Measurements from ENCODE around the gene MGAT4D.

GRCh38 chr4:140400111-140400510, 98.0 kb downstream of the MGAT4D start:
- TF ChIP-seq, protein P1, sequence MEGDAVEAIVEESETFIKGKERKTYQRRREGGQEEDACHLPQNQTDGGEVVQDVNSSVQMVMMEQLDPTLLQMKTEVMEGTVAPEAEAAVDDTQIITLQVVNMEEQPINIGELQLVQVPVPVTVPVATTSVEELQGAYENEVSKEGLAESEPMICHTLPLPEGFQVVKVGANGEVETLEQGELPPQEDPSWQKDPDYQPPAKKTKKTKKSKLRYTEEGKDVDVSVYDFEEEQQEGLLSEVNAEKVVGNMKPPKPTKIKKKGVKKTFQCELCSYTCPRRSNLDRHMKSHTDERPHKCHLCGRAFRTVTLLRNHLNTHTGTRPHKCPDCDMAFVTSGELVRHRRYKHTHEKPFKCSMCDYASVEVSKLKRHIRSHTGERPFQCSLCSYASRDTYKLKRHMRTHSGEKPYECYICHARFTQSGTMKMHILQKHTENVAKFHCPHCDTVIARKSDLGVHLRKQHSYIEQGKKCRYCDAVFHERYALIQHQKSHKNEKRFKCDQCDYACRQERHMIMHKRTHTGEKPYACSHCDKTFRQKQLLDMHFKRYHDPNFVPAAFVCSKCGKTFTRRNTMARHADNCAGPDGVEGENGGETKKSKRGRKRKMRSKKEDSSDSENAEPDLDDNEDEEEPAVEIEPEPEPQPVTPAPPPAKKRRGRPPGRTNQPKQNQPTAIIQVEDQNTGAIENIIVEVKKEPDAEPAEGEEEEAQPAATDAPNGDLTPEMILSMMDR (IDR thresholded peaks at IDR 0.05) = no peak
- TF ChIP-seq EP300 (IDR thresholded peaks at IDR 0.05) (no peak), POLR2A (IDR thresholded peaks at IDR 0.05) (no peak)

All from suprapubic skin (tissue), 3 donors.